Femur (tissue), 1 donor: ENCODE measurements around the gene SSH3.
A peak's percentile ranks its signal among the peaks of the same experiment; 100 is the strongest.

Source experiments
- DNase-seq: peaks from one replicate; pipeline ENCODE4 v3.0.0-alpha.2; 2017

SSH3 gene

DNA sequence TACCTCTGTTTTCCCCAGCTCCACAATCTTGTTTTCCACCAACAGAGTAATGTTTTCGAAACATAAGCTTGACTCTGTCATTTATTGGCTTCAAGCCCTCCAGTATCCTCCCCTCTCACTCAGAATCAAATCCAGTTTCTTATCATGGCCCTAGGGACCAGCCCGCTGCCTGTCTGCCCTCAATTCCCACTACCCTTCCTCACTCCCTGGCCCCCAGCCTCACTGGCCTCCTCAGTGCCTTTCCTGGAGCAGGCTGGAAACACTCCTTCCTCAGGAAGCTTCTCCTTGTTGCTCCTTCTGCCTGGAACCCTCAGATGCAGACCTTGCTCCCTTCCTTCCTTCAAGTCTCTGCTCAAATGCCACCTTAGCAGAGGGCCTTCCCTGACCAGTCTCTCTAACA, 46.1 kb downstream of the SSH3 start:
- no peak for DNase-seq

DNA sequence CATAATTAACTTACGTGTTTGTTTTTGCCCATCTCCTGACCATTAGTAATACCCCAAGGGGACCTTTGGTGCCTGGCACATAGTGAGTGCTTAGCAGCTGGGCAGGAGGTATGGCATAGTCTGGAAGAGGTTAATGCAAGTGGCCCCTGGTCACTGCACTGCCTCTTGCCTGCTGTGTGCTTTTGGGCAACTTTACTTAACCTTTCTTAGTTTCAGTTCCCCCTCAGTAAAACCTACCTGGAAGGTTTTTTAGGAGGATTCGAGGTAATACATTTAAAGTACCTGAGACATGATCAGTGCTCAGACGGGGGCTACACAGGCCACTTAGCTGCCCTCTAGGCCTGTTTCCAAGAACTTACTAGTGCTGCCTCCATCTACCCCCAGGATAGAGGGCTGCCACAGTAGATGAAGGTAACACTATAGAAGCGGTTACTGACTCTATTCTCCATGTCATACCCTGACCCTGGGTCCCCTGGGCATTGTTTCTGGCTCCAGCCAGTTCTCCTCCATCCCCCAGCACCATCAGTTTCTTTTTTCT, 46.7 kb downstream of the SSH3 start:
- DNase-seq = no peak

DNA sequence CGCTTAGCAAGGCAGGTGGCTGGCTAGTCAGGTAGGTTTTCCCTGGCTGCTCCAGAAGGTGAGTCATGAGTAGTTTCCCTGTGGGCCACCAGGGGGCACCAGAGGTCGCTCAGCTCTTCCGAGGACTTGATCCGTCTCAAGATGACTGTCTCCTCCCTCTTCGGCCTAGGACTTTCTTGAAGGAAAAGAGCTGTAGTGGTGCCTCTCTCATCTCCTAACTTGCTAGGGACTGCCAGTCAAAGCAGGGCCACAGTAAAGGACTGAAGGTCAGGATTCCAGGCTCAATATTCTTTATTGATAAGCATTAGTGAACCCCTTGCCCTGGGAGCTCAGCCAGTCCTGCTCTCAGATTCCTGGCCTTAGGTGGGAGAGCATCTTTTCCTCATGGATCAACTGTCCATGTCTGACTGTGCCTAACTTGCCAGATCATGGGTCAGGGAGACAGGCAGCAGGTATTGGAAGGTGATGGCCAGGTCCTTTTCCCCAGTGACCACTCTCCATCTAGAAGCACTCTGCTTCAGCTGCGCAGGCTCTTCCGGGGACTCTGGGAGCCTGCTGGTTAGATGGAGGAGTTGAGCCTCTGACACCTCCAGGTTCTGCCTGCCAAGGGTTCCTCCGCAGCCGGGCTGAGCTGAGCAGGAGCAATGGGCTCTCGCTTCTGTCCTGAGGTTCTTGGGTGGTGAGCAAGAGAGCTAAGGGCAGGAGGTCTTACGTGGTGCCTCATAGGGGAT, 48.1 kb downstream of the SSH3 start:
- peak; percentile 73 for DNase-seq

DNA sequence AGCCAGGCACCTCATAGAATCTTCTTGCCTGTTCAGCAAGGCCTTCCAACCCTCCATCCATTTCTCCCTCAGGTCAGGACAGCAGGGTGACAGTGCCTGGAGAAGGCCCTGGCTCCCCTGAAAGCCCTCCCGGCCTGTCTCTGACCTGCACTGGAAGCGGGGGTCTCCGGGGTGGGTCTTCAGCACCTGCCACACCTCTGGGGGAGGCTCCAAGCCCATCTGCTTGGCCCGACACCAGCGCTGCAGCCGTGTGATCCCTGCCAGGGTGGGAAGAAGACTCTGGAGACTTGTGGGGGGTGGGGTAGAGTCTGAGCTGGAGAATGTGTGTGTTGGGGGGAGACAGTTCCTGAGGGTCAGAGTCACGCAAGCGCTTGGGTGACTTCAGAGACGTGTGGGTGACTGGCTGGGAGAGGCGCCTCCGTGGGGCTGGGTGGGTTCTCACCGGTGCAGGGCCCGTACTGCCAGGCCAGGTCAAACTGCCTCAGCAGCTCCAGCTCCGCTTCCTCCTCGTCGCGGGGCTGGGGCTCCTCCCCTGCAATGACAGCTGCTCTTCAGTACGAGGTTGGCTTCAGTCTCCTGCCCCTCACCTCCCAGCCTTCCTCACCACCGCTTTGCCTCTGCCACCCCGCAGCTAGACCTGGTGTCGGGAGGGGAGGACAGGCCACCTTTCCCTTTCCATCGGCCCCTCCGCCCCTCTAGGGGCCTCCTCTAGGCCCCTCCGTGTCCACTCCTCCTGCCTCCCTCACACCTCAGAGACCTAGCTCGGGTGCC, 49.4 kb downstream of the SSH3 start:
- no peak for DNase-seq

DNA sequence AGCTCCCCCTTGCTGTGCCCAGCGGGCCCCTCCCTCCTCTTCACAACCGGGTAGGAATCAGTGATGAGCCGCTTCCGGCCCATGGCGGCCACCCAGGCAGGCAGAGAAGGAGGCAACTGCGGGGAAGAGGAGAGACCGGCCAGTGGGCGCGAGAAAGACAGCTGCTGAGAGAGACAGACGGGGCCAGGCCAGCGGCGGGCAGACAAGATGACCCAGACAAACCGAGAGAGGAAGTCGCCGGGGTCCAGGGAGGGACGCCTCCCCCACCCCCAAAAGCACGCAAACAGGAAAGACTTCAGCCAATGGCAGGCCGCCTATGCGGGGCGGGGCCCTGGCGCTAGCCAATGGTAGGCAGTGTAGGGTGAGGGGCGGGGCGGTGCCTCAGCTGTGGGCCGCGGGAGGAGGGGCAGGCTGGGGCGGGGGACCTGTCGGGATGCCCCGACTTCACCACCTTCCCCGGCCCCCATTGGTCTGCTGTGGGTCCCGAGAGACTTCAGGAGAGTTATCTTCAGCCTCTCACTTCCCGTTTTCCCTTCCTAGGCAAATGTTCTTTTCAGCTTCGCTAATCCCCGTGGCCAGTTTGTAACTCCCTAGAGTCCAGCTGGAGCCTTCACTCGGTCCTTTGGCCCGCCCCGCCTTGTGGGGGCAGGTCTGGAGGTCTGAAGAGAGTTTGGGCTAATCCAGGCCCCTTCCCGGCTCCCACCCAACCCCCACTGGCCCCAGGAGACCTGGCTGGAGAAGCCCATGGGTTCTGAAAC, 50.2 kb downstream of the SSH3 start, which contains the start of gene POLD4:
TSS of gene POLD4 (minus strand) at position 230 of the 758 bp plus-strand sequence. CDS start at position 83, 147 bp downstream.
- peak; percentile 98 for DNase-seq

DNA sequence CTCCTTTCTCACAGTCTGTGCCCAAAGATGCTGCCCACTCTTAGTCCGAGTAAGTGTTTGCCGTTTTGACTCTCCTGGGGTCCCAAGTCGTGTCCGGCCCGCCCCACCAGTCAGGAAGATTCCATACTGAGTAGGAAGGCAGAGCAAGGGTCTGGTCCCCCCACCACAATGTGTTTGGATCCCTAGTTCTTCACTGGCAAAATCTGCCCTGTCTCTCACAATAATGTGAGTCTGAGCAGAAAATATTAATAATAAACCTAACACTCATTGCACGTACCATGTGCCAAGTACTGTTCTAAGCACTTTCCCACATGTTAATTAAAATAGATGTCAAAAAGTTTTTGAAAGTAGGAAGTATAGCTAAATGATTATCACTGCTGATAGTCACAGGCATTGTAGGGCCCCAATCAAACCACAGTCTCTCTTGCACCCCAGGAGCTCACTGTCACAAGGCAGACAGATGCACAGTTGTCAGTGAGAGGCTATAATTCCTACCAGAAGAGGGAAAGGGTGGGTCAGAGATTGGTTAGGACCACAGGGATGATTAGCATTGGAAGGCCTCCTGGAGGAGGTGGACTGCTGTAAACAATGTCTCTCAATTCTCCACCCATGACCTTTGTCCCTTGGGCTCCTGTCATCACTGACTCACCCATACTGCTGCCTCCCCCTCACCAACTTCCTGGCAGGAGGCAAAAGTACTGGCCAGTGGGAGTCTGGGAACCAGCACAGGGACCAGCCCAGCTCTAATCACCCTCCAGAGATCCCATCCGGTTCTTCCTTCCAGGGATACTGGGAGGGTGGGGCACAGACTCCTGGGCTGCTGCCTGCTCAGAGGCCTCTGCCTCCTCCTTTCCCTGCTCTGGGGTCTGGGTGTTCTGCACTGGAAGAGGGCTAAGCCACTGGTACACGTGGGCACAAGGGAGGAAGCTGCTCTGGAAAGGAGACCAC, 51.0 kb downstream of the SSH3 start:
- DNase-seq = no peak

DNA sequence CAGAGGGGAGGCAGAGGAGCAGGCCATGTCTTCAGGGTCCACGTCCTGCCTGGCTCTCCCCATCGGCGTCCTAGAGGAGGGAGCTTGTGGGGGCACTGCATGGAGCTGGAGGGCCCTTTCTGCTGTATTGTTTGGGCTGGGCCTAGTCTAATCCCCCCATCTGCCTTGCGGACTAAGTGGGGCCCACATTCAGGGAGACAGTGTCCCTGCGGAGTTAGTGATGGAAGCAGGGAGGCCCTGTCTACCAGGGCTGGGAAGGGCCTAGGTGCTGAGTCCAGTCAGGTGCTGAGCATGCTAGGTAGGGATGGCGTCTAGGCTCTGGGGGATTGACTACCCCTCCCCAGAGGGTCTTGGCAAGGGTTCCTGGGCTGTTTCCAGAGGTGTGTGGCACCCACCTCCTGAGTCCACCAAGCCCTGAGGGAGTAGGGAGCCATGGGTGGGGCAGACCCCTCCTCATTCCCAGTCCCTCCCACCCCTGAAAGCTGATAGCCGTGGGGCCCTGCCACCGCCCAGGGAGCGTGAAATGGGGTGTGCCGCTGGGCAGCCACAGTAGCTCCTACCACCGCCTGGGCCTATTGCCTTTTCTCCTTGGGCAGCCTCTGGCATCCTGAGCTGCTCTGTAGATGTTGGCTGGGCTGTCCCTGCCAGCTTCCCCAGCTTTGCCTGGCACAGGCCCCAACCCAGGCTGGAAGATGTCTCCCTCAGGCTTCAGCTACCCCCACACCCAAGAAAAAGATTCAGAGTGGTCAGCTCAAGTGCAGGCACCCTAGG, 51.9 kb downstream of the SSH3 start:
- DNase-seq = no peak

DNA sequence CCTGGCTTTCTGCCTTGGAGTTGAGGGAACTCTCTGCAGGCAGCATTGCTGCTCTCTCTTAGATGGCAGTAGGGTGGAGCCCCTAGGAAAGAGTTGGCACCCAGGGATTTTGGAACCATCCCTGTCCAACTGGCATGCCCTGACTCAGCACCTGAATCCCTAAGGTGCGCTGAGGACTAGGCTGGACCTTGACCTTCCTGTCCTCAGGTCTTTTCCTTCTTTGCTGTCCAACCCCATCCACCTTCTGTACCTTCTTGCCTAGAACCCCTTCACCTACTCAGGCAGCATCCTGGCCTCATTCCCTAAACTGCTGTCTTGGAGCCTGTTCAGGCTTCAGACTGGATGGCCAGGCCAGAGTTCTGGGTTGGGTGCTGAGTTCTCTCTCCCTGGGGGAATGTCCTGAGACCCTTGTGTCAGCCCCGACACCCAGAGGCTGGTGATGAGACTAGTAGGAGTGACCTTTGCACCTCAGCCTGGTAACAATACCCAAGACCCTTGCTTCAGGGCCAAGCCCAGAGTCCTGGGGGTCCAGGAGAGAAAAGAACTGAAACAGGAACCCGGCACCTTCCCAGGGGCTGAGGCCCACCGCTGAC, 52.6 kb downstream of the SSH3 start:
- no peak for DNase-seq

DNA sequence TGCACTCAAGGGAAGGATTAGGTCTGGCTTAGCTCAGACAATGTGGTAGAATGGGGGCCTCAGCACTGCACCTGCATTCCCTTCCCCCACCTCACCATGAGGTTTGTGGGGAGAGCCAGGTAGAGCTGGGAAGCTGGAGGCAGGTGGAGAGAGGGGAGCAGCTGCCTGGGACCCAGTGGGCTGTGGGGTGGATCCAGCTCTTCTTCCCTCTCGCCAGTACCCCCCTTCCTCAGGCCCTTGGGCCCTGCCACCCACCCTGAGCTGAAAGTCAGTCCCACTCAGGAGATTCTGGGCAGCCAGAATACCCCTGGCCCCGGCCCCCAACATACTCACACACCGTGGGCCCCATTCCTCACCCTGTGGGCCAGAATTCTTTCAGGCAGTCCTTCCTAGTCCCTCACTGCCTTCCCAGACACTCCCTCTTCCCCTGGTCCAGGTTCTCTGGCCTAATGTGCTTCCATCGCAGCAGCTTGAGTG, 53.1 kb downstream of the SSH3 start:
- DNase-seq = no peak

DNA sequence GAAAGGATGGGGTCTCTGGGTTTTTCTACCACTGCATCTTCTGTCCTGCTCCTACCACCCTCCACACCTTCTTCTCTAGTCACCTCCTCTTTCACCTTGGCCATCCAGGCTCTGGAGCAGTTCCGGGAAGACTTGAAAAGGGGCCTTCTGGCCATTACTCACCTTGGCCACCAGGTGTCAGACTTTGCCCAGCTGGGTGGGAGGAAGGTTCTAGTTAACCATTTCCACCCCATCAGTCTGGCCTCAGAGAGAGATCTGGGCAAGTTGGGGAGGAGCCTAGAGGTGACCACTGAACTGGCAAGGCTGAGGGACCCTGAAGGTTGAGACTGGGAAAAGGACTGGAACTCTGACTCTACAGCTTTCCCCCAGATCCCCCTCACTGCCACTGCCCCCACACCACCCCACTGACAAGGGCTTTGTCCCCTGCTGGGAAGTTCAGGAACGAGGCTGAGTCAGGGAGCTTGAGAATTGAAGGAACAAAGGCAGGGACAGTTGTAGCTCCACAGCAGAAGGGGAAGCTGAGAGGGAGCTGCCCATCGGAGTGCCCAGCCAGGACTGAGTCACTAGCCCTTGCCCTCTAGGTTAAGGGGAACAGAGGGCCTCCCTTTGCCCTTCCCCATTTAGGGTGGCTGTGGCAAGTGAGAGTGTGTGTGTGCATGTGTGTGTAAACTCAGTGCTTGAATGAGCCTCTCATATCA, 53.7 kb downstream of the SSH3 start:
- DNase-seq = peak; percentile 81

DNA sequence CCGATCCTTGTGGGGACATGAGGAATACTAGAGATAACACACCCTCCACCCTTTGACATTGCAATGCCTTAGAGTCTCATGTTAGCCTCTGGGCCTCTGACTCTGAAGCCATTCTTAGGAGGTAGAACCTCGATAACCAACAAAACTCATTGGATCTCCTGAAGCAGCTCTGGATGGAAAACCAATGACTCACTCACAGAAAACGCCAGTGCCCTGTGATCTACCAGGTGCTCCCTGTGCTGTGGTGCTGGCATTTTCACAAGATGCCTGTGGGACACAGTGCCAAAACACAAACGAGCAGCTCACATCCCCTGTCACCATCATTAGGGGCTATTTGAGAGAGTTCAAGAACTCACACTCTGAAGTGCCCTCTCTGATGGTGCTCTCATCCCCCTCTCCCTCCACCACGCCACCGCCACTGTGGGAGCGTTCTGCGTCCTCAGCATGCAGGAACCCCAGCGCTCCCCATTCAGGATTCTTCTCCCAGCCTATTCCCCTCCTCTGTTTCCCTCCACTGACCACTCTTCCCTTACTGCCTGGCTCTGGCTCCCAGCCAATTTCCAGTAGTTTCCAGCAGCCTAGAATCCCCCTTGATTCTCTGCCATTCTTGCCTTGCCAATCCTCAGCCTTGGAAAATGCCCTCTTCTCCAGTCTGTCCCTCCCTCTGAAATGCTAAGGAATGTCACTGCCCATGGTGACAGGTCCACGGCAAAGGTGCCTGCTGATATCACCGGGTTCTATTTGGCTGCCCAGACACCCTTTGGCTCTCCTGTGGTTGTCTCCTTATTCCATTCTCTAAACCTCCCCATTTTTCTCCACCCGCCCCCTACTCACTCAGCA, 54.7 kb downstream of the SSH3 start:
- DNase-seq = no peak
